ENCODE data around the gene LCN1.

LCN1 gene

GRCh38 chr9:135567311-135567710 is 46.1 kb downstream of the LCN1 start:
- no peak for DNase-seq (ENCODE audit: low read depth)

- DNase-seq (ENCODE audit: low read depth) = no peak
These were observed 46.8 kb downstream of the LCN1 start for GRCh38 chr9:135568026-135568425.

- DNase-seq (ENCODE audit: low read depth) = no peak
These were observed 49.2 kb downstream of the LCN1 start for GRCh38 chr9:135570456-135570855.

- DNase-seq (ENCODE audit: low read depth) = no peak
These were observed 51.0 kb downstream of the LCN1 start for GRCh38 chr9:135572233-135572632.

GRCh38 chr9:135573124-135573523 is 51.9 kb downstream of the LCN1 start:
- no peak for DNase-seq (ENCODE audit: low read depth)

- no peak for DNase-seq (ENCODE audit: low read depth)
These were observed 53.1 kb downstream of the LCN1 start for GRCh38 chr9:135574331-135574730.

- DNase-seq (ENCODE audit: low read depth) = no peak
These were observed 53.7 kb downstream of the LCN1 start for GRCh38 chr9:135574943-135575342.
